Measurements from ENCODE around the gene GNLY.
"Not testable (repeated sequence)": the region's sequence is repeated elsewhere in the genome, so short reads cannot be mapped to it uniquely, and the experiment has no call there.

The GNLY gene

DNA sequence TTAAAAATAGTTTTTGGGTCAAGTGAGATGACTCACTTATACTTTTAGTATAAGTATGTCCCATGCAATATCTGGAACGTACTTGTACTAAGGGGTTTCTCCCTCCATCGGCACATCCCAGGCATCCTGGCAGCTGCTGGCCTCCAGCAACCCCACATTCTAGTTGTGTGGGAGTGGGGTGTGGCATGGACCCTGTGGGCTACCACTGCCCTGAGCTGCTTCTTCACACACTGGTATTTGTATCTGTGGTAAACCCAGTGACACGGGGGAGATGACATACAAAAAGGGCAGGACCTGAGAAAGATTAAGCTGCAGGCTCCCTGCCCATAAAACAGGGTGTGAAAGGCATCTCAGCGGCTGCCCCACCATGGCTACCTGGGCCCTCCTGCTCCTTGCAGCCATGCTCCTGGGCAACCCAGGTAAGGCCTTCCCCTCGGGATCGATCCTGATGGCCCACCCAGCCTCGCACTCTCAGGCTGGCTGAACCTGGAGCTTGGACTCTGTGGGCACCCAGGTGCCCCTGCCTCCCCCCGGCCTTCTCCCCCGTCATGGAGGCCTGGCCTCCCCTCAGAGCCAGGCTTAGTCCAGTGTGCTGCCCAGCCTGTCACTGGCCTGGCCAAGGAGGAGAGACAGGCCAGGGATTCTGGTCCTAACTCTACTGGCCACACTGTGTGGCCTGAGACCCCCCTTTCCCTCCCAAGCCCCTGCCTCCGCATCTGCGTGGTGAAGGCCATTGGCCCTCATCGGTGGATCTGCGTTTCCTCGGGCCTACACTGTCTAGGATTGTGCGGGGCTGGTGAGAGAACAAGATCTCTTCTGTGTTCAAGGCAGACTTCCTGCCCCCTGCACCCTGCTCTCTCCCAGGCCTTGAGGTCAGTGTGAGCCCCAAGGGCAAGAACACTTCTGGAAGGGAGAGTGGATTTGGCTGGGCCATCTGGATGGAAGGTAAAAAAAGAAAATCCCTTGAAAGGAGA is at the start of gene GNLY:
TSS of gene GNLY (plus strand) at position 307 of the 974 bp plus-strand sequence. CDS start at position 368, 61 bp downstream.
- in situ Hi-C loops (cut with HindIII; ENCODE audit: low sequenced_read_pairs) = no loop called here

DNA sequence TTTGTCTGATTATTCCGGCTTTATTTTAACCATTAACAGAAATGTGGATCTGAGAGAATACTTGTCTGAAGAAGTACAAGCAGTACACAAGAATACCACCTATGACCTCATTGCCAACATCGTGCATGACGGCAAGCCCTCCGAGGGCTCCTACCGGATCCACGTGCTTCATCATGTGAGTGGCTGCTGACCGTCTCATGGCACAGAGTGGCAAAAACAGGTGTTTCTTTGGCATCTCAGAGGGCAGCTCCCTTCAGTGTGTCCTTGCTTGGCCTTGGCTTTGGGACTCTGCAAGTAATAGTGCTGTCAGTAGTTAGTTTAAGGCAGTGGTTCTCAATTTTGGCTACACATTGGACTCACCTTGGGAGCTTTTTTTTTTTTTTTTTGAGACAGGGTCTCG is 49.2 kb upstream of the GNLY start:
- in situ Hi-C loops (cut with HindIII; ENCODE audit: low sequenced_read_pairs) = no loop called here

DNA sequence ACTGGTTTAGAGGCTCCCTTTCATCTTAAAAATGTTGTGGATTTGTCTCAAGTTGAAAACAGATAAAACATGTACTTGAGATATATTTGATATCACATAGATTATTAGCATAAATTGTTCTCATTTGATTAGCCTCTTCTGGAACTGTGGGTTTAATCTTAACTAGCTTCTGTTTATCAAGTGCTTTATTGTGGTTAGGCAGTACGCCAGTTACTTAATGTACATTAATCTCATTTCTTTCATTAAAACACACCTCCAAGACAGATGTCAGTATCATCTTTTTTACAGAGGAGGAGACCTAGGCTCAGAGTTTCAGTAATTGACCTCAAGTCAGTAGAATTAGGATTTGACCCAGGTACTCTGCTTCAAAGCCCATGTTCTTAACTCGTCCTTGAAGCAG is 48.0 kb upstream of the GNLY start:
- in situ Hi-C loops (cut with HindIII; ENCODE audit: low sequenced_read_pairs) = no loop called here

DNA sequence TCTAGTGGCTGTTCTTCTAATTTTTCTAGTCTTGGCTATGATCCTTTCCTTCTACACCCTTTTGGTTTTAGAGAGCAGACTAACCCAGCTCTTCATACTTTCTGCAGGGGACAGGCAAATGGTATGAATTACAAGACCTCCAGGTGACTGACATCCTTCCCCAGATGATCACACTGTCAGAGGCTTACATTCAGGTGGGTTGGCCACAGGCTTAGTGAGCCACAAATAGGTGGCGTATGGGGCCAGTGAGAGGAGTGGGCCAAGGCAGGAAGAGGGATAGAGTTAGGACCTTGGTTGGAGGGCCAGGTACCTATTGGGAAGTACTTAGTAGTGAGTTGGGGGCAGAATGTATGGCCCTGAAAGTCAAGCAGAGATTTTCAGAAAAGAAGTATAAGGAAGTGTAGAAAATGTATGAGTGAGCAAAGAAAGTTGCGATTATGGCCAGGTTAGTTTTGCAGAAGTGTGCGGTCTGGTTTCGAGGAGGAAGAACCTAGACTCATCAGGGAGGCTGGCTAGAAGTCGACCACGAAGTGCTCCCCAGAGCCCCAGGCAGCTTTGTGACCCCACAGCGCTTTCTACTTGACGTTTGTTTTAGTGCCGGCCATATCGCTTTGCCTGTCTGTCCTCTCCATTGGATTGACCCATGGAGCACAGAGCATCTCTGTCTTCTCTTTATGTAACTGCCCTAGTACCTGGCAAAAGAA is 46.2 kb upstream of the GNLY start:
- in situ Hi-C loops (cut with HindIII; ENCODE audit: low sequenced_read_pairs) = no loop called here

DNA sequence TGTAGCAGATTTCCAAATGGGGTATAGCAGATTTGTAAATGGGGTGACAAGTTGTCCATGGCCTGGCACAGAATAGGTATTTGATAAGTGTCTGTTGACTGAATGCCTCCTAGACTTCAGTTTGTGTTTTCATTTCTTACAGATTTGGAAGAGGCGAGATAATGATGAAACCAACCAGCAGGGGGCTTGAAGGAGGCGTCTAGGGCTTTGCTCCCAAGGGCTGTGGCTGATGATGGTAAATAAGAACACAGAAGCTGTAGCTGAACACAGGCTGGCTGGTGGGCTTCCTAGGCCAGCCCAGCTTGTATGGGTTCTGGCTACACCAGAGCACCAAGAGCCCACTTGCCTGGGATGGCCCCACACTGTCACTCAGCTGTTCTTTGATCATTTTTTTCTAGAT is 45.5 kb upstream of the GNLY start:
- in situ Hi-C loops (cut with HindIII; ENCODE audit: low sequenced_read_pairs) = no loop called here

DNA sequence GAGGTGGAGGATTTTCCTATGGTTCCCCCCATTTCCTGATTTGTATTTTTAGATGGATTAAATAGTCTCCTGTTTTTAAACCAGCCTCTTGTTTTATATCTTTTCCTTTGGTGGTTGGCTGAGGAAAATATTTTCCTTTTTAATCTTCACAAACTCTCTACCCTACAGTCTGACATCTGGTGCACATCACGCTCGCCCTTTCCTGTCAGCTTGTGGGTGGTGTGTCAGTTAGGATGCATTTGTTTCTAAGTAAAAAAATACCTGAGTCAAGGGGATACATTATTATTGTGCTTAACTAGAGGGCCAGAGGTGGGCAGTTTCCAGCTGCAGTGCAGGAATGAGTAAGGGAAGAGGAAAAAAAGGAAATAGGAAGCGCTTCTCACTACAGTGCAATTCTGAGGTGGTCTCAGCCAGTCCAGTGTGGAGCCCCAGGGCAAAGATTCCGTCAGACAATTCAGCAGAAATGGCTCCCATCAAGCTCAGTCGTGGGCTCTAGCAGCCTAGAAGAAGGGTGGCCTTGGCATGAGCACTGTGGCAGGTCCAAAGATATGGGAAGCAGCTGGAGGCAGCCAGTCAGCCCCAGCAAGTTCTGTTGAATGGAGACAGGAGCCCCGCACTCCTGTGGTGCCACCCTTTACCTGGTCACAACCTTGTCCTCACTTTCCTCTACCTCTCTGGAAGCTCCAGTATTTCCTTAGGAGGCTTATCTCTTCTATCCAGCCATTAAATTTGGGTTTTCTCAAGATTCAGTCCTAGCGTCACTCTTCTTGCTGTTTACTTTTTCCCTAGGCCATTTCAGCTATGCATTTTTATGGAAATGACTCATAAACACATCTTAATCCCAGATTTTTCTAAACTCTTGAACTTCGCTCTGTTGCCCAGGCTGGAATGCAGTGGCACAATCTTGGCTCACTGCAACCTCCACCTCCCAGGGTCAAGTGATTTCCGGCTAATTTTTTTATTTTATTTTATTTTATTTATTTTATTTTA is 44.7 kb upstream of the GNLY start:
- in situ Hi-C loops (cut with HindIII; ENCODE audit: low sequenced_read_pairs) = no loop called here

DNA sequence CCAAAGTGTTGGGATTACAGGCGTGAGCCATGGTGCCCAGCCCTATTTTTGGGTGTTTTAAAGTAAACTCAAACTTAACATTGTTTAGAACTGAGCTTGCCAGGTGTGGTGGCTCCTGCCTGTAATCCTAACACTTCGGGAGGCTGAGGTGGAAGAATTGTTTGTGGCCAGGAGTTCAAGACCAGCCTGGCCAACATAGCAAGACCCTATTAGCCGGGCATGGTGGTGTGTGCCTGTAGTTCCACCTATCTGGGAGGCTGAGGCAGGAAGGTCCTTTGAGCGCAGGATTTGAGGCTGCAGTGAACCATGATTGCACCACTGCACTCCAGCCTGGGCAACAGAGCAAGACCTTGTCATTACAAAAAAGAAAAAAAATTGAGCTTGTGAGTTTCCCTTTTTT is 43.7 kb upstream of the GNLY start:
- in situ Hi-C loops (cut with HindIII; ENCODE audit: low sequenced_read_pairs) = no loop called here

DNA sequence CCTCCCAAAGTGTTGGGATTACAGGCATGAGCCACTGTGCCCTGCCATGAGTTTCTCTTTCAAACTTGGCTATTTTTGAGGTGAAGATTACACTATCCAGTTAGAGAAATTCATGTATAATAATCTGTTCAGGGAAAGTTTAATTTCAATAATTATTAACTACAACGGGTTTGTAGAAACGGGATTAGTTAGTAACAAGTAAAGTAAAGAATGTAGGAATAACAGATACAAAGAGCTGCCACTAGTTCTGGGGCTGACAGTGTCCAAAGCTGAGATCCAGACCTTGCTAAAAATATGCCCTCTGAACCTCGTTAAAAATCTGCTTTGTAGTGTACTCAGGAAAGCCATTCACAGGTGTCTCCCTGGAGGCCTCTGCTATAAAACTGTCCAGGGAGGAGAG is 43.1 kb upstream of the GNLY start:
- in situ Hi-C loops (cut with HindIII; ENCODE audit: low sequenced_read_pairs) = no loop called here

DNA sequence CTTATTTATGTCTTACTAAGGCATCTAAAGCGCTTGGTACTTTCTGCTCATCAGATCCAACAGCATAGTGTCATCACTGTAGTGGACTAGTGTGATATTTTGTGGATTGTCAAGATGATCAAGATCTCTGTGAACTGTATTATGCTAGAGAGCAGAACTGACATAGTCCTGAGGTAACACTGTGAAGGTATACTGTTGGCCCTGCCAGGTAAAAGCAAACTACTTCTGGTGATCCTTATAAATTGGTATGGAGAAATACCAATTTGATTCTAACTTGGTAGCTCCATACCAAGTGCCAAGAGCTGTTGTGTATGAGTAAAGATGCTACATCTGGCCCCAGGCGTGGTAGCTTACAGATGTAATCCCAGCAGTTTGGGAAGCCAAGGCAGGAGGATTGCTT is 42.1 kb upstream of the GNLY start:
- in situ Hi-C loops (cut with HindIII; ENCODE audit: low sequenced_read_pairs) = no loop called here

DNA sequence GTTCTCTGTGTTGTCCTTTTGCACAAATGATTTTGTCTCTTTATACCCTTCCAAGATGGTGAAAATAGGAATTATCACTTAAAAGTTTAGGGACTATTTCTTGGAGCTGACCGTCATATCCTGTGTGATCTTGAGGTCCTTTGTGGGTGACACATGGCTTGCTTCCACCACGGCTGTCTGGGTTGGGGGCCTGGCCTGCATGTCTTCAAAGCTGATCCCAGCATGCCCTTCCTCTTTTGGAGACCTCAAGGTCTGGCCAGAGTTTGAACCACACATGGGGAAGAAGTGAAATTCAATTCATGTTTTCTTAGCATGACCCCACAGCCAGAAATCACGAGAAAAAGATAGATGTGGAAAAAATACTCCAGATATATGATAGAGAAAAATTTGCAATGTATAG is 40.2 kb upstream of the GNLY start:
- in situ Hi-C loops (cut with HindIII; ENCODE audit: low sequenced_read_pairs) = no loop called here

DNA sequence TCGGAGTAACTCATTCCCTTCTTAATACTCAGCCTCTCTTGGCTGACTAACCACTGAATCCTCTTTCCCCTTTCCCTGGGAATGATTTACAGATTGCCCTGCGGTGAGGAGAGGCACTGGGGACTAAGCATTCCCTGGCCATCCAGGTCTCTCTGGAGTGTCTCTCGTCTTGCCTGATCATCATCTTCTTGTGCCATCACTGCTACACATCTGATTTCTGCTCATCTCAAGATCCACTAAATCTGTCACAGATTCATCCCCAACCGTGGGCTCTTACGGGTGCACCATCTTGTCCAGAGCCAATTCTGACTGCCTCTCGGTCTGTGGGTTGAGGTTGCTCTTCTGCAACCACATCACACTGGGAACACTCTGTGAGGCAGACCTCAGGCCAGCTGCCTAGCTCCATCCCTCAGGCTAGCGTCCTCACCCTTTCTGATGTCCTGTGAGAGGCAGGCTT is 38.2 kb upstream of the GNLY start:
- in situ Hi-C loops (cut with HindIII; ENCODE audit: low sequenced_read_pairs) = no loop called here

DNA sequence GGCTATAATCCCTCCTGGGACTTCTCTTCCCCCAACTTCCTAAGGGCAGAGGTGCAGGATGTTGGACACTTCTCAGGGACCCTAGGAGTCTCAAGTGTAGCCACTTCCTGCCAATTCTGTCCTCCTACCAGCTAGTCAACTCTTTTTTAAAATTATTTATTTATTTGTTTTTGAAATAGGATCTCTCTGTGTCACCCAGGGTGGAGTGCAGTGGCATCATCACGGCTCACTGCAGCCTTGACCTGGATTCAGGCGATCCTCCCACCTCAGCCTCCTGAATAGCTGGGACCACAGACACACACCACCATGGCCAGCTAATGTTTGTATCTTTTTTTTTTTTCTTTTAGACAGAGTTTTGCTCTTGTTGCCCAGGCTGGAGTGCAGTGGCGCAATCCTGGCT is 37.7 kb upstream of the GNLY start:
- in situ Hi-C loops (cut with HindIII; ENCODE audit: low sequenced_read_pairs) = no loop called here

DNA sequence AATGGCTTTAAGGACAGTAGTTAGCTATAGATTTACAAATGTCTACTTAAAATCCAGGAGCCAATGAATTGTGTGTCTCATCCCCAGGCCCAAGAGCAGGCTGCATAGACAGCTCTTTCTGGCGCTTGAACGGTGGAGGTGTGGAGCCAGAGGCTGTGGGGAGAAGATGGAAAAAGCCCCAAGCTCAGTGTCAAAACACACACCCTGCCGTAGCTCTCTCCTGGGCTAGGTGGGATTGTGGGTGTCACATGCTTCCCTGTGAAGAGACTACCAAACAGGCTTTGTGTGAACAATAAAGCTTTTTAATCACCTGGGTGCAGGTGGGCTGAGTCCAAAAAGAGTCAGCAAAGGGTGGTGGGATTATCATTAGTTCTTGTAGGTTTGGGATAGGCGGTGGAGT is 36.8 kb upstream of the GNLY start:
- in situ Hi-C loops (cut with HindIII; ENCODE audit: low sequenced_read_pairs) = not testable (repeated sequence)

DNA sequence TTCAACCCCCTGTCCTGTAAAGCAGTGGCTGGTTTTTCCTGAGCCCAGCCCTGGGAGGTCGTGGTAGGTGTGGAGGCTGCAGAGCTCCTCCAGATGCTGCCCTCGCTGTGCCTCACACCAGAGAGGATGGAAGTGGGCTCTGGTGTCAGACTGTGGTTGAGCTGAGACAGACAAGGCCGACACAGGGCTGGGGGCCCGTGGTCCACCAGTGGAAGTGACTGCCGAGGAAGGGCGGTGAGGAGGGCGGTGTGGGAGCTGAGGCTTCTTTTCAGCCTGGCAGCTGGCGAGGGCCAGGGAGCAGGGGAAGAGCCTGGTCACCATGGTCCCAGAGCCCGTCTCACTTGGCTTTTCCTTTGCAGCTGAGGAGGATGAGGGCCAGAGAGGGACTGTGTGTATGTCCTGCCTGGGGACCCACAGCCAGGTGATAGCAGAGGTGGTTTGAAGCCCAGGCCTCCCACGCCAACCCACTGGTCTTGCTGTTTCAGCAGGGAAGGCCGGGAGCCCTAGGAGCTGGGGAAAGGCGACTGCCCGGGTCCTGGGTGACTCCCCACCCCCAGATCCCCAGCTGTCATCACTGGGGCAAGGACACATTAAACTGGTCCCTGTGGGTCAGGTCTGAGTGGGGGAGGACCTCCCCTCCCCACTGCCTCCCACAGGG is 34.7 kb upstream of the GNLY start:
- in situ Hi-C loops (cut with HindIII; ENCODE audit: low sequenced_read_pairs) = no loop called here

DNA sequence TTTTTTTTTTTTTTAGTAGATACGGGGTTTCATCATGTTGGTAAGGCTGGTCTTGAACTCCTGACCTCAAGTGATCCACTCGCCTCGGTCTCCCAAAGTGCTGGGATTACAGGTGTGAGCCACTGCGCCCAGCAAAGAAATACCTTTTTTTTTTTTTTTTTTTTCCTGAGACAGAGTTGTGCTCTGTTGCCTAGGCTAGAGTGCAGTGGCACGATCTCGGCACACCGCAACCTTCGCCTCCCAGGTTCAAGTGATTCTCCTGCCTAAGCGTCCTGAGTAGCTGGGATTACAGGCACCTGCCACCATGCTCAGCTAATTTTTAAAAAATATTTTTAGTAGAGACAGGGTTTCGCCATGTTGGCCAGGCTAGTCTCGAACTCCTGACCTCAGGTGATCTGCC is 33.9 kb upstream of the GNLY start:
- in situ Hi-C loops (cut with HindIII; ENCODE audit: low sequenced_read_pairs) = not testable (repeated sequence)

DNA sequence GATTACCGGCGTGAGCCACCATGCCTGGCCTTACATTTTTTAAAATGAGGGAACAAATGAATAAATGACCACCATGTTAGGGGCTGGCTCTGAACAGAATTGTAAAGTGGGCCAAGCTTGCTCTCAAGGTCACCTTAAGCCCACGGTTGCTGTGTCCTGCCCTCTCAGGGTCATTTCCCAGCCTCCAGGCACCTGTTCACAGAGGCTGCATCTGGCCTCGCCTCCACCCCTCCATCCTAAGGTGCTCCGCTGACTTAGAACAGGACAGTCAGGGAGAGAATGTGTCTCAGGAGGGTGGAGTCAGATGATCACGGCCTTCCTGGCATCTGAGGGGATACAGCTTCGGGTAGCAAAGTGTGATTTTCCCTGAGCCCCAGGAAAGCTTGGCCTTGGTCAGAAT is 33.4 kb upstream of the GNLY start:
- in situ Hi-C loops (cut with HindIII; ENCODE audit: low sequenced_read_pairs) = no loop called here

DNA sequence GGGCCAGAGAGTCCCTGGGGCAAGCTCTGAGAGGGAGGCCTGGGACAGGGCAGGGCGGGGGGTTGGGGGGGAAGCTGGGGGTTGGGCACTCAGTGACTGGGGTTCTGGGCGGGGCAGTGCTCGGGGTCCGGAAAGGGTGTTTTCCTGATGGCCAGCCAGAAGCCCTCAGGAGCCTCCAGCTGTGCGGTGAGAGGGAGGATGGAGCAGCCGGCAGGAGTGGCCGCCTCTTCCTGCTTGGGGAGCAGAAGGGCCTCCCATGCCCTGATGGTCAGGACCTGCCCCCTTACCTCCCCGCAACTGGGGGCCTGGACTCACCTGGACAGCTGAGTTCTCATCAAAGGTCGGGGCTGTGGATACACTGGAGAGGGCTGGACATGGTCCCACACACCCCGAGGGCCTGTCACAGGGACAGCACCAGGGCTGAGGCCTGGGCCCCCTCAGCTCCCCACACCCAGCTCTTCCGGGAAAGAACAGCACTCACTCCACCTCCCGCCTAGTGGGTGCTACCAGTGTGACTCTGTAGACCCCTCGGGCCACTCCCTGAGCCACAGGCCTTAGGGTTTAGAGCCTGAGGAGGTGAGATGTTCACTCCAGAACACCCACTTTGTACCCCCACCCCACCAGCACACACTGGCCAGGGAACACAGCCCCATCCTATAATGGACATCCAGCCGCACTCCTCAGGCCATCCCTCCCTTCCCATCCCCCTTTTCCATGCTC is 32.9 kb upstream of the GNLY start:
- in situ Hi-C loops (cut with HindIII; ENCODE audit: low sequenced_read_pairs) = no loop called here

DNA sequence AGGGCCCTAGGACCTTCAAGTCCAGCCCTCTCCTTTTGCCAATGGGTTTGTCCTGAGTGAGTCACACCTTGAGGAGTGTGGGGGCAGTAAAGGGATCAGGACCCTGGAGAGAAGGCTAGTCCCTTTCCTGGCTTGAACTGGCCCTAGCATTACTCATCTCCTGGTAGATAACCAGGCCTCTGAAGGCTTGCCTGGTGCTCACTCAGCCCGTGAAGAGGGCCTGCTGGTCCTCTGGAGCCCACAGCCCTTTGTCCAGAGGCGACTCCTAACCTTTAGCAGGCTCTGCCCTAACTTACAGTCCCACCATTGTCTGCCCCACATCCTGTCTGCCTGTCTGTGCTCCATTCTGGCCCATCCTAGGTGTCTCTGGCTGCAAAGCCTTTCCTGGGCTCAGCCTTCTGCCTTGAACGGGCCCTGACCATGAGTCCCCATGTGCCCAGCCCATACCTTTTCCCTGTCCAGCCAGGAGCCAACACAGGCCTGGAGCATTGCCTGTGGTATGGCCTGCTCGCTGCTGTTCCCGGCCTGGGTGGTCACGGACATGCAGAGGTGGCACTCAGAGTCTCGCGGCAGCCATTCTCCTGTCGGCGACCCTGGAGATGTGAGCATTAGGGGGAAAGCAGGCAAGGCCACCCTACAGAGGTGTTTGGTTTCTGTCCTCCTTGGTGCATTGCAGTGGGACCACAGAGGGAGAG is 31.1 kb upstream of the GNLY start:
- in situ Hi-C loops (cut with HindIII; ENCODE audit: low sequenced_read_pairs) = no loop called here
